GOT3 (cell line): ENCODE measurements around the gene MAPK8IP3.
"Not testable (repeated sequence)": the region's sequence is repeated elsewhere in the genome, so short reads cannot be mapped to it uniquely, and the experiment has no call there.

Source experiments
- DNase-seq: peaks from one replicate; lab custom pipeline; 2025; ENCODE audit warnings: mixed read lengths; lab: John Stamatoyannopoulos, UW

MAPK8IP3 gene

DNA sequence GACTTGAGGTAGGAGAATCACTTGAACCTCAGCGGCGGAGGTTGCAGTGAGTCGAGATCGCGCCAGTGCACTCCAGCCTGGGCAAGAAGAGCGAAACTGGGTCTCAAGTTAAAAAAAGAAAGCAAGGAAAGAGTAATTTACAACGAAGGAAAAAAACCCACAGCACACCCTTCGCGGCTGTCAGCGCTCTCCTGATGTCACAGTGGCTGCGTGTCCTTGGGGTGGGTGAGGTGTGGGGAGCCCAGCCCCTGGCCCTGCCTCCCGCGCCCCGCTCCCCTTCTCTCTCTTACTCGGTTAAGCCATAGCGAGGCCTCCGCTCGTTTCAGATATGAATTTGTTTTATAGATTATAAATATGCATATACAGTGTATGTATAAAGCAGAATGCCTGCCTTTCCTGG is 28.7 kb upstream of the MAPK8IP3 start:
- DNase-seq: no peak

DNA sequence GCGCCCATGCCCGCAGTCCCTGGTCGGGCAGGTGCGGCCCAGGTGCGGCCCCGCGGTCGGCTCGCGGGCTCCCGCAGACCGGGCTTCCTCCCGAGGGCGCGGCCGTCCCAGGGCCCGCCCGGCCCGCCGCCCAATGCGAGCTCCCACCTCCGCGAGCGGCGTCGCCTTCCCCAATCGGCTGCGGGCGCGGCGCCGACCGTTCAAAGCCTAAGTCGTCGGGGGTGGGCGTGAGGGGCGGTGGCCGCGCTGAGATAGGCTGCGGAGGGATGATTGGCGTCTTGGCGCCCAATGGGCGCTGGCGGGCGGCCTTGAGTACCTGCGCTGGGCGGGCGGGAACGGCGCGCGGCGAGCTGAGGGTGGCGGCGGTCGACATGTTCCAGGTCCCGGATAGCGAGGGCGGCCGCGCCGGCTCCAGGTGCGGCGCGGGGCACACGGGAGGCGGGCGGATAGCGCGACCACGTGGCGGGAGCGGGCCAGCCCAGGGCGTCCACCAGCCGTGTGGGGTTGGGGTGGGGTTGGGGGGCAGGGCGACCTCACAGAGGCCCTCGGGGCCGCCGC is 28.0 kb upstream of the MAPK8IP3 start, which contains the start of gene JPT2:
JPT2 (plus strand) TSS at position 338 of the 558 bp plus-strand sequence; CDS start at position 372, 34 bp downstream.
- peak; percentile 73 for DNase-seq

DNA sequence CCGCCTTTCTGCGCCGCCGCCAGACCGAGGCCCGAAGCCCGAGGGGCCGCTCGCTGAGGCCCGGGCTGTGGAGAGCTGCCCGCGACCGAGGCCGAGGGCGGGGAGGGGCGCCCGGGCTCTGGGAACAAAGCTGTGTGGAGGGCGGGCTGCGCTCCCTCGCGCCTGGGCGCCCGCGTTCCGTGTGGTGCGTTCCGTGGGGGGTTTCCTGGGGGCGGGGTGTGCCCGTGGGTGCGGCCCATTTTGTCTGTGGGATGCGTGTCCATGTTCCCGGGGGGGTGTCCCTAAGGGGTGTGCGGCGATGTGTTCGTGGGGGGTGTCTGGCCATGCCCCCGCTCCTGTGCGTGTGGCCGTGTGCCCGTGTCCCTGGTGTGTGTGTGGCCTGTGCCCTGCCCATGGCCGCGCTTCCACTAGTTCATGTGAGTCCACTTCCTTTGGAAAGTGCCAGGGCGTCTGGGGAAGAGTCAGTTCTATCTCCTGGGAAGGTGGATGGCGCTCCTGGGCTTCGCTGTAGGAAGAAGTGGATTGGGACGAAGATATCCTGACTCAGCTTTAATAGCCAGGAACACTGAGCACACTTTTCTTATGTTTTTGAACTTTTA is 27.4 kb upstream of the MAPK8IP3 start:
- no peak for DNase-seq

DNA sequence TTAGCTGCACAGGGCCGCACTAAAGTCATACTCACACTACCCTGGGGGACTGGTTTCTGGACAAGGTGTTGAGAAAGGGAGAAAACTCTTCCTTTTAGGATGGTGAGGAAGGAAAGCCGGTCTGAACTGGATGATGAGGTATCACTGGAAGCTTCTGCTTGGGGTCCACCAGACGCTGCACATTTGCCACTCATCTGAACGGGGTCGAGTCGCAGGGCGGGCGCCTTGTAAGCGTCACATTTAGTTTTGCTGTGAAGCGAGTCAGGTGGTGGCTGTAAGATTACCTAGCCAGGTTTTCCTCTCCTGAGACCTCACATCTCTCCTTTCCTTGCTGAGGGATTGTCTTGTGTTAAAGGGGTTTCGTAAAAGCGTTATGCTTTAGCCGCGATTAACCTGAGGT is 25.6 kb upstream of the MAPK8IP3 start:
- DNase-seq: no peak

DNA sequence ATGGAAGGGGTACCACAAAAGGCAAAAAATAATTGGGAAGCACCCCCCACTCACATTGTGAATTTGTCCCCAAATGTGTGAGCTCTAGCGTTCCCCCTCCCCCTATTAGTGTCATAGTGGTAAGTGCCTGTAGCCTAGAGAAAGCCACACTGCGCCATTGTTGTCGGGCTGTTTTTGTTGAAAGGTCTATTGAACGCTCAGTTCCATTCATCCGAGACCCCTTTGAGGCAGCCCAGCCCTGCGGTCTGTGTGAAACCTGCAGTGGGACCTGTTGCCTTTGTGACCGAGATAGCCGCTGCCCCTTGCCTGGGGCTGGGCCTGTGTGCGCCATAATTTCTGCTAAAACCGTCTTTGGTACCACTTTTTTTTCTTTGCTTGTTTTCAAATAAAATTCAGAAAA is 25.0 kb upstream of the MAPK8IP3 start:
- DNase-seq: no peak

DNA sequence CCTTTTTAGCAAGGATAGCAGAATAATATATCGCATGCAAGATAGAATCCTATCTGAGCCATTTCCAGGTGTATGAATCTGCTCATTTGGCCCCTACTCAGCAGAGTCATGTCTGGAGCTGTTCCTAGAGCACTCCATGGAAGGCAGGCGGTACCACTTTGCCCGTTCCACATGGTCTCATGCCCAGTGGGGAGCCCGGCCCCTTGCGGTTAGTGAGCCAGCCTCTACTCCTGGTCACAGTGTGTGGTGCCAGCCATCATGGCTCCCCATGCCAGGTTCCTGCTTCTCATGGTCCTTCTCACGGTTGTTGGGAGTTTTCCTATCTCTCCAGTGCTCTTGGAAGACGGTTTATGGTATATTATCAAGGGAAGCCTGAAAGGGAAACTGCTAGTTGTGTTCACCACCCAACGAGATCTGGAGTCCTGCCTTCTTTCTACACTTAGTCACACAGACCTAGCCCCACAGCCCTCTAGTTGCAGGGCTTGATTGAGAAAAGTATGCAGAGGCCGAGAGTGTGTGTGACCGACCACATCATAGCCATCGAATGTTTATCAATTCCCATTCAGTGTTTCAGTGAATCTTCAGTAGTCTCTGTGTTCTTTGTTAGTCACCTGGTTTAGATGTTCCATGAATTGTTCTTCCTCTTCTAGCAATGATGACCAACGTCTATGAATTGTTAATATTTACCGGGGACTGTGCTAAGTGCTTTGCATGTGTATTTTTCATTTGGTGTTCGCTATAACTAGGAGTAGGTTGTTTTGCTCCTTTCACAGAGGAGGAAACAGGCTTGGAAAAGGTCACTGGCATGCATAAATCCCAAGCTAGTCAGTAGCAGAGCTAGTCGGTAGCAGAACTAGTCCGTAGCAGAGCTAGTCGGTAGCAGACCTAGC is 18.3 kb upstream of the MAPK8IP3 start:
- no peak for DNase-seq

DNA sequence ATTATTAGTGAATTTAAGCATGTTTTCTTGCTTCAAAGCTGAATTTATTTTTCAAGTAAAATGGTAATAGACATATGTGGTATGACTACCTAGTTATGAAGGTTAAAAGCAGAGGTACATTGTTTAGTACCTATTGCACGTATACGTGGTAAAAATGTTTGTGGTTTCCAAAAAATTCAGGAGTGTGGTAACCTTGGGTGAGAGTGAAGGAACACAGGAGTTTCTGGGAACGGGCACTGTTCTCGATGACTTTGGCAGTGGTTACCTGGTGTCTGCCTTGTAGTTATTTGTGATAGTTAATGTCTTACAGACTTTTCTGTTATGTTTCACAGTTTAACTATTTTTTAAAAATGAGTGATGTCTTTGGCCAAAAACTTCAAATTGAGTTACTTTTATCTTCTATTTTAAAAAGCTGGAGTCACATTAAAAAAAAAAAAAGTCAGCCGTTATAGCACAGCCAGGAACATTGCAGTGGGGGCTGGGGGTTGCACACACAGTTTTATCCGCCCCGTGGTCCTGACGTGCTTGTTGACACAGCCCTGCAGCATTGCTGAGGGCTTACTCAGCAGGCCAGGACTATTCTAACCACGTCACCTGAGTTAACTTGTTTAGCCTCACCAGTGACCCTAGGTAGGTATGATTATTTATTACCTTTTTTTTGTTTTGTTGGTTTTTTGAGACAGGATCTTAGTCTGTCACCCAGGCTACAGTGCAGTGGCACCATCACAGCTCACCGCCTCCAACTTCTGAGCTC is 17.0 kb upstream of the MAPK8IP3 start:
- DNase-seq: no peak

DNA sequence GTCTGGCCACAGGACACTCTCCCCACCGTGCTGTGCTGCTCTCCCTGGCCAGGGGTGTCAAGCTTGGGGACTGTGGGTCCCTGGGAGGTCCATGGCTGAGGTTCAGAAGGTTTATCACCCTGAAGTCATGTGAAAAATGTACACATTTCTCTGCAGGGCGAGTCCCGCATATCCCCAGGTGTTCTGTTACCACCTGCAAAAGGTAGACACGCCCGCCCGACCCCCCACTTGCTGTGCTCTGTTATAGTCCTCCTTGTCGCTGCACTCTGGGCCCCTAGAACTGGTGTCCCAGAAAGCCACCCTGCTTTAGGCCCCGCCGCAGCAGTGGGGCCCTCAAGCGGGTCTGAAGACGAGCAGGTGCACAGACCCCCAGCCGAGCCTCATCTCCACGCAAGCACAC is 16.1 kb upstream of the MAPK8IP3 start:
- no peak for DNase-seq

DNA sequence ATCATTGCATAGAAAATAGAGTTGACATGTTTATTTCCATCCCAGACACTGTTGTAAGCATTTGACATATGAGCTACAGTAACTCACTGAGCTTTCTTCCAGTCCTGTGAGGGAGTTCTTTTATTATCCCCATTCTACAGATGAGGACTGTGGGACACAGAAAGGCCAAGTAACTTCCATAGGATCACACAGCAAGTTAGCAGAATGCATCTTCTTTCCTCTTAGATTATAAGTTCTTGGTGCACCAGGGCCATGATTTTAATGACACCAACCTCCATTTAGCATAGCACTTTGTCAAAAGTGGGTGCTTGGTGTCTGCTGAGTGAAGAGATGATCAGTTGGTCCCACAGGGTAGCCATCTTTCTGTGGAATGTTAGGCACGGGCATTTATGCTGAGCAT is 15.2 kb upstream of the MAPK8IP3 start:
- DNase-seq: no peak

DNA sequence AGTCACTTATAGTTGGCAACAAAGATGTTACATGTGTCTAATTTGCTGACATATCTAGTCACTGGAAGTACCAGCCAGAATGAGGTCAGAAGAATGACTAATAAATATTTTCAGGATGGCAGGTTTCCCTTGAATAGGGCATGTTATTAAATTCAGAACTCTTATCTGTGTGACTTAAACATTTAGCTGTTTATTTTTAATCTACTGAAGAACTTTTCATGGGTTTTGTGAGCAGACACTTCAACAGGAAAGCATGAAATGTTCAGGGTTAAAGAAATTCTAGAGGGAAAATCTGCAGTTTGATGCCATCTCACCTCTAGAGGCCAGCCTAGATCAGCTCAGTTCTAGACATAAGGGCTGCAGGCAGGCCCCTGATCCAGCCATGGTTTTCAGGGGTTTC is 14.7 kb upstream of the MAPK8IP3 start:
- DNase-seq: no peak

DNA sequence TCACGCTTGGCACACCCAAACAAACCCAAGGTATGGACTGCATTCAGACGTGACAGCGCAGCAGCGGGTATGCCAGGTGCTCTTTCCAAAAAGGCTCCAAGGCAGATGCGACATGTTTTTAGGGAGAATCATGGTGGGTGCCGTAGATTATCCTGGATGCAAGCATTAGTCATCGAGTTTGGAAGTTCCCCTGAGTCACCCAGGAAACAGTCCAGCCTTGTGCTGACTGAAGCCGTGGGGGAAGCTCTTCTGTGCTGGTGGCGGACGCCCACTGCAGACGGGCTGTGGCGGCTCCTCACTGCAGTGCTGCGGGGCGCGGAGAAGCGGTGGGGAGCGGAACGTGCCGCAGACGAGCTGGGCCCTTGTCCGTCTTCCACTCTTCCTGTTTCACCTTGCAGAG is 14.0 kb upstream of the MAPK8IP3 start:
- DNase-seq: no peak

DNA sequence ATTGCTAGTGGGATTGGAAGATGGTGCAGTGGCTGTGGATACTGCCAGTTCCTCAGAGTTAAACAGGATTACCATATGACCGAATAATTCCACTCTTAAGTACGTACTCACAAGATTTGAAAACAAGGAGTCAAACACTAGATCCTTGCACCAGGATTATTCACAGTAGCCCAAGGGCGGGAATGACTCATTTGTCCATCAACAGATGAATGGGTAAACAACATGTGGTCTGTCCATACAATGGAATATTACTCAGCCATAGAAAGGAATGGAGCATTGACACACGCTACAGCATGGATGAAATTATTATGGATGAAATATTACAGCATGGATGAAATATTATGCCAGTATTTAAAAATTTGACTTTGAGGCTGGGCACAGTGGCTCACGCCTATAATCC is 9.1 kb upstream of the MAPK8IP3 start:
- no peak for DNase-seq

DNA sequence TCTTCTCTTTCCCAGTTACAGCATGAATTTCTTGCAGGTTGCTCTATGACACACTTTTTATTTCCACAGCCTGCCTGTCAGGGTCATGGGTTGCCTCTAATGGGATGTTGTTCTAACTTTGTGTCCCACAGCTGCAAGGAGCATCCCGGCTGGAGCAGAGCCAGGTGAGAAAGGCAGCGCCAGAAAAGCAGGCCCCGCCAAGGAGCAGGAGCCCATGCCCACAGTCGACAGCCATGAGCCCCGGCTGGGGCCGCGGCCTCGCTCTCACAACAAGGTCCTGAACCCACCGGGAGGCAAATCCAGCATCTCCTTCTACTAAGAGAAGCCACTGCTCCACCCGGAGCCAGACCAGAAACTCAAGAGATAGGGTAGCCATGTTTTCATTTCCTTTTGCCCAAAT is 7.3 kb upstream of the MAPK8IP3 start:
- no peak for DNase-seq

DNA sequence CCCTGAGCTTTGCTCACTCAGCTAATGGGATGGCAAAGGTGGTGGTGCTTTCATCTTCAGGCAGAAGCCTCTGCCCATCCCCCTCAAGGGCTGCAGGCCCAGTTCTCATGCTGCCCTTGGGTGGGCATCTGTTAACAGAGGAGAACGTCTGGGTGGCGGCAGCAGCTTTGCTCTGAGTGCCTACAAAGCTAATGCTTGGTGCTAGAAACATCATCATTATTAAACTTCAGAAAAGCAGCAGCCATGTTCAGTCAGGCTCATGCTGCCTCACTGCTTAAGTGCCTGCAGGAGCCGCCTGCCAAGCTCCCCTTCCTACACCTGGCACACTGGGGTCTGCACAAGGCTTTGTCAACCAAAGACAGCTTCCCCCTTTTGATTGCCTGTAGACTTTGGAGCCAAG is 5.7 kb upstream of the MAPK8IP3 start:
- DNase-seq: no peak

DNA sequence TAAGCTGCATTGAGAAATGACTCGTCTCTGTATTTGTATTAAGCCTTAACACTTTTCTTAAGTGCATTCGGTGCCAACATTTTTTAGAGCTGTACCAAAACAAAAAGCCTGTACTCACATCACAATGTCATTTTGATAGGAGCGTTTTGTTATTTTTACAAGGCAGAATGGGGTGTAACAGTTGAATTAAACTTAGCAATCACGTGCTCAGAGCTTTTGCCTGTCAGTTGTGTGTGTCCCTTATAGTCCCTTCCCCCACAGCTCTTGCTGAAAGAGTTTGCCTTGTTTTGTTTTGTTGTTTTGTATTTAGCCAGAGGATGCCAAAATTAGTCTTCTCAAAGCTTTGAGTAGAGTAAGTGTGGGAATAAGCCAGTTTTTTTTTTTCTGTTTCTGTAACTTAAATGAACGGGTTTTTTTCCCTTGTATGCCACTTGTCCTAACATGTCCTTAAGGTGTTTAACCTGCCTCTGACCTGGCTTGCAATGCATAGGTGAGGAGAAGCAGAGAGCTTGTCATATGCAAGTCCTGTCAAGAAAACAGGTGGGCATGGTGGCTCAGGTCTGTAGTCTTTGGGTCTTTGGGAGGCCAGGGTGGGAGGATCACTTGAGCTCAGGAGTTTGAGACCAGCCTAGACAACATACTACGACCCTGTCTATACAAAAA is 4.6 kb upstream of the MAPK8IP3 start:
- no peak for DNase-seq

DNA sequence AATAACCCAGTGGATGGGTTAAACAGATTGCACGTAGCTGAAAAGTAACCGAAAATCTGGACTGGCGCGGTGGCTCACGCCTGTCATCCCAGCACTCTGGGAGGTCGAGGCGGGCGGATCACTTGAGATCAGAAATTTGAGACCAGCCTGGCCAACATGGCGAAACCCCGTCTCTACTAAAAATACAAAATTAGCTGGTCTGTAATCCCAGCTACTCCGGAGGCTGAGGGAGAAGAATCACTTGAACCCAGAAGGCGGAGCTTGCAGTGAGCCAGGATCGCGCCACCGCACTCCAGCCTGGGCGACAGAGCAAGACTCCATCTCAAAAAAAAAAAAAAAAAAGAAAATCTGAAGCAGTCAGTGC is 689 bp upstream of the MAPK8IP3 start:
- not testable (repeated sequence) for DNase-seq

DNA sequence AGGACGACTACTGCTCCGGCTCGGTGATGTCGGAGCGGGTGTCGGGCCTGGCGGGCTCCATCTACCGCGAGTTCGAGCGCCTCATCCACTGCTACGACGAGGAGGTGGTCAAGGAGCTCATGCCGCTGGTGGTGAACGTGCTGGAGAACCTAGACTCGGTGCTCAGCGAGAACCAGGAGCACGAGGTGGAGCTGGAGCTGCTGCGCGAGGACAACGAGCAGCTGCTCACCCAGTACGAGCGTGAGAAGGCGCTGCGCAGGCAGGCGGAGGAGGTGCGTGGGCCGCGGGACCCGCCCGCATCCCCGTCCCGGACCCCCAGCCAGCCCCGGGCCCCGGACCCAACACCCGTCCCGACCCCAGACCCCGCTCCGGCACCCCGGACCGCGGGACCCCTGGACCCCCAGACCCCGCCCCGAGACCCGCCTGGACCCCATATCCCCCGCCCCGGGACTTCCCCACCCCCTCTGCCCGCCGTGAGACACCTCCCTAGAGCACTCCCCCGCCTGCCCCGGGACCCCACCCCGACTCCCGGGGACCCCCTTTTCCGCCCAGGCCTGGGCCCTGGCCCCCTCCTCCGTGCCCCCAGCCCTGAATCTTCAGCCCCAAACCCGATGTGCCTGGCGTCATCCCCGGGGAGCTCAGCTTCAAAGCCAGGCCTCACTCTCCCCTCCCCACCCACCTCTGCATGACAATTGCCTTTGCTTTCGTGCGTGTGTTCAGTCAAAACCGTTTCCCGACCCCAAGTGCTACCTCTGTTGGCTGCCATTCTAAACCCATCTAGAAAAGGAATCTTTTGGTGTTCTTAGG is 594 bp downstream of the MAPK8IP3 start:
- DNase-seq: no peak

DNA sequence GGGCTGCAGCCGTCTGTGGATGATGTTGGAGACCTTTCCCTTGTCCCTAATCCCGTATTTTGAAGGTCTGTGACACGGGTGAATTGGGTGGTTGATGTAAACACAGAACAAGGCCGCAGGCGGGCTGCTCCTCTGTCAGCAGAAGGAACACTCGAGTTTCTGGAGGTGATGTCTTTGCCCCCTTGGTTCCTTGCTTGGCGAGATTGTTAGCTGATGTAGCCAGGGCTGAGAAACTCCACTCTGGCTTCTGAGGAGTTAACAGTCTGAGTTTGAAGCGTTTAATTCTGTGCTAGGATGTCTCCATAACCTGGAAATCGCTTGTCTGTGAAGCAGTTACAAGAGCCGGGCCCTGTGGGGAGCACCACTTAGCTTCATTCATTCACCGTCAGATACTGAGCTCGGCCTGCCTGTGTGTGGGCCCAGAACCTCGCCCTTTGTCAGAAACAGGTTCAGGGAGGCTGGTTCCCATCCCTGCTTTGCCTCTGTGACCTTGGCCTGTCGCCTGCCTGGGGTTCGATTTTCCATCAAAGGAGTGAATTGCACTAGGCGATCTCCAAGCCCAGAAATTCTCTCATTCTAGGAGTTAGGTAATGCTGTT is 1.3 kb downstream of the MAPK8IP3 start:
- no peak for DNase-seq

DNA sequence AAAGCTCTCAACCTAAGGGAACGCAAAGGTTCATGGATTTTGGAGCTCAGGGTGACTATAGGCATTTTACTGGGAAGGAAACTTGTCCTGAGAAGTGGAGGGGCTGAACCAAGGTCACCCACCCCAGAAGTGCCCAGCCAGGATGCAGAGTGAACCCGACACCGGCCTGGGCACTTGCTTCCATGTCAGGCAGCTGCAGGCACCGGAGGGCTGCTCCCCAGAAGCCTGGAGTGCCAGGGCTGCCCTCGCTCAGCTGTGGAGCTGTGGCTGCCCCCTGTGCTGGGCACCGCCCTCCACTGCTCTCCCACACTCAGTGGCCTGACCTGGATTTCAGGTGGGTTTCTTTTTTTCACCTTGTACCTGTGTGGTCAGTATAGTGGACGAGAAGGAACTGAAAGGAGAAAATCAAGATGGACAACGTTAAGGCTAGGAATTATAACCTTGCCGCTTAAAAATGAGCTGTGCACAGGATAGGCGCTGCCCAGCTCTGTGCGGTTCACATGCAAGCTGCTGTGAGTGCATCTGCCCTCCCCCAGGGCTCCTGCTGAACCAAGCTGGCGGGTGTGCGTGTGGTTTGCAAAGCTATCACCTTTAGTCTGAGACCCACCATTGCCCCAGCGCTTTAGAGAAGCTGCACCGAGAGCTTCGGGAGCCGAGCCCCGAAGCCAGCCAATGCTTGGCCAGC is 2.2 kb downstream of the MAPK8IP3 start:
- no peak for DNase-seq

DNA sequence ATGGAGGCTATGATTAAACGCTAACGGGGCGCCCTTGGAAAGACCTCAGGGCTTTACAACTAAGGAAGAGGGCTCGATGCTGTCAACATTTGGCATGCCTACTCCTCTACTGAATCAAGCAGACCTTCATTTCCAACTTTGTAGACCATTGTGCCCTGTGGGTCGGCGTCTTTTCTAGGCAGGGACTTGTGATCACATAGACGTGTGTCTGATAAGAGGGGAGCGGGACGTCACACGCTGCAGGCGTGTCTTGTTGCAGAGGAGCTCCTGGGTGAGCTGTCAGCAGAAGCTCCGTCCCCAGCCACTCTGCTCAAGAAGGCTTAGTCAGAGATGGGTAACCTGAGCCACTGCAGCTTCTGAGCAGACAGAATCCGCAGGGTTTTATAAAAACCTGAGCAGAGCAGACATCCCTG is 2.8 kb downstream of the MAPK8IP3 start:
- no peak for DNase-seq
